Right atrium auricular region (tissue), 2 donors: ENCODE data around the gene MN1. TPM values are rescaled to one million over a fixed set of nuclear protein-coding genes. Genes with fewer than 3 reads are reported as not detected.
"Not testable (repeated sequence)": the region's sequence is repeated elsewhere in the genome, so short reads cannot be mapped to it uniquely, and the experiment has no call there.

Experiments used
- DNase-seq: peaks from one replicate; pipeline ENCODE4 v3.0.0-alpha.2; 2019; ENCODE audit warnings: low spot score
- H3K27ac ChIP-seq, 2 donors: fragments of 200-600 bp; sonication (generic); 1 replicate in 1 of 2; 2 replicates in 1 of 2; pipeline ENCODE4 v1.5.1; 2016 to 2019
- H3K27me3 ChIP-seq, 2 donors: fragments of 200-600 bp; sonication (generic); one replicate each; pipeline versions ENCODE4 v1.5.1 to v1.6.0; 2017 to 2019
- H3K36me3 ChIP-seq: fragments of 200-600 bp; sonication (generic); one replicate; pipeline ENCODE4 v1.5.1; 2016
- H3K4me1 ChIP-seq, 2 donors: fragments of 200-600 bp; sonication (generic); one replicate each; pipeline versions ENCODE4 v1.5.1 to v1.6.0; 2017 to 2019
- H3K4me3 ChIP-seq, 2 donors: fragments of 200-600 bp; sonication (generic); 1 replicate in 1 of 2; 2 replicates in 1 of 2; pipeline ENCODE4 v1.5.1; 2017 to 2019; ENCODE audit warnings: mild to moderate bottlenecking in 1 of 2, moderate library complexity in 1 of 2
- H3K9me3 ChIP-seq, 2 donors: fragments of 200-600 bp; sonication (generic); one replicate each; pipeline ENCODE4 v1.5.1; 2019
- CTCF ChIP-seq, 2 donors: fragments of 200-600 bp; sonication (generic); IDR thresholded peaks; one replicate each; pipeline ENCODE4 v1.5.1; 2019; ENCODE audit warnings: antibody characterized with exemption in 2 of 2
- total RNA-seq, 2 donors: library from RNA; depleted of rRNA; stranded (reverse); fragments of >200 nt; gene quantifications; one replicate each; pipeline ENCODE4 v1.1.0, GENCODE V29; 2016

The MN1 gene
- total RNA-seq, 2 donors from 2014 or later = 13.0 to 14.3 TPM

GRCh38 chr22:27745154-27745553 lies 56.4 kb downstream of the MN1 start:
- H3K4me3 ChIP-seq = no peak overlapping the region
- no peak for TF ChIP-seq CTCF (IDR thresholded peaks at IDR 0.05)
- DNase-seq = no peak
- H3K36me3 ChIP-seq = no peaks in the 10 kb centered on the region
- H3K4me1 ChIP-seq = peaks cover 0 to 13% of the 10 kb centered on the region in 2 donors
- H3K9me3 ChIP-seq = peaks cover 0 to 4% of the 10 kb centered on the region in 2 donors
- H3K27me3 ChIP-seq = no peaks in the 10 kb centered on the region
- no peak overlapping the region for H3K27ac ChIP-seq

GRCh38 chr22:27744078-27744477 lies 57.5 kb downstream of the MN1 start:
- H3K4me3 ChIP-seq, H3K9me3 ChIP-seq, H3K27me3 ChIP-seq, DNase-seq, H3K36me3 ChIP-seq, H3K27ac ChIP-seq, H3K4me1 ChIP-seq: not testable (repeated sequence)

- DNase-seq = no peak
- Histone ChIP-seq H3K36me3 (no peaks in the 10 kb centered on the region), H3K27ac (no peak overlapping the region), H3K27me3 (no peaks in the 10 kb centered on the region), H3K4me3 (no peak overlapping the region), H3K9me3 (peaks cover 0 to 13% of the 10 kb centered on the region in 2 donors), H3K4me1 (no peaks in the 10 kb centered on the region)
- TF ChIP-seq CTCF (IDR thresholded peaks at IDR 0.05) = no peak
Observed at GRCh38 chr22:27740202-27740748, 61.3 kb downstream of the MN1 start.

GRCh38 chr22:27737521-27737920 lies 64.0 kb downstream of the MN1 start:
- H3K4me1 ChIP-seq = no peaks in the 10 kb centered on the region
- H3K27me3 ChIP-seq = no peaks in the 10 kb centered on the region
- no peak overlapping the region for H3K4me3 ChIP-seq
- H3K9me3 ChIP-seq = peaks cover 0 to 13% of the 10 kb centered on the region in 2 donors
- no peak overlapping the region for H3K27ac ChIP-seq
- no peak for DNase-seq
- H3K36me3 ChIP-seq = no peaks in the 10 kb centered on the region
- no peak for TF ChIP-seq CTCF (IDR thresholded peaks at IDR 0.05)

GRCh38 chr22:27734066-27734465 lies 67.5 kb downstream of the MN1 start:
- DNase-seq = no peak
- no peaks in the 10 kb centered on the region for H3K27me3 ChIP-seq
- no peaks in the 10 kb centered on the region for H3K36me3 ChIP-seq
- H3K27ac ChIP-seq = no peak overlapping the region
- no peak for TF ChIP-seq CTCF (IDR thresholded peaks at IDR 0.05)
- peaks cover 0 to 10% of the 10 kb centered on the region in 2 donors for H3K9me3 ChIP-seq
- H3K4me3 ChIP-seq = no peak overlapping the region
- no peaks in the 10 kb centered on the region for H3K4me1 ChIP-seq

- Histone ChIP-seq H3K4me3 (no peak overlapping the region), H3K36me3 (no peaks in the 10 kb centered on the region), H3K9me3 (peaks cover 0 to 9% of the 10 kb centered on the region in 2 donors), H3K4me1 (peaks cover 0 to 4% of the 10 kb centered on the region in 2 donors), H3K27ac (no peak overlapping the region), H3K27me3 (no peaks in the 10 kb centered on the region)
- DNase-seq = no peak
- no peak for TF ChIP-seq CTCF (IDR thresholded peaks at IDR 0.05)
Observed at GRCh38 chr22:27732841-27733240, 68.7 kb downstream of the MN1 start.
